K562 (cell line): ENCODE measurements around the gene C19orf12. TPM values are rescaled to one million over a fixed set of nuclear protein-coding genes. Genes with fewer than 3 reads are reported as not detected.
A peak's percentile ranks its signal among the peaks of the same experiment; 100 is the strongest.

Experiments
- C11orf30 ChIP-seq: fragments of 450-650 bp; IDR thresholded peaks from 2 replicates; pipeline ENCODE4 v1.6.1; 2016; ENCODE audit warnings: low read depth, mild to moderate bottlenecking
- CHD2 ChIP-seq: IDR thresholded peaks from 2 replicates; pipeline ENCODE4 v1.6.1; 2011; ENCODE audit warnings: low read depth, low read length
- GMEB1 ChIP-seq: fragments of 250-450 bp; sonication (Bioruptor Pico); IDR thresholded peaks from 2 replicates; pipeline ENCODE4 v1.4.0; 2020; ENCODE audit warnings: mild to moderate bottlenecking
- HDAC3 ChIP-seq: fragments of 450-650 bp; IDR thresholded peaks from 2 replicates; pipeline ENCODE4 v1.6.1; 2018; ENCODE audit warnings: borderline replicate concordance, mild to moderate bottlenecking, moderate library complexity; ENCODE audit not compliant: partially characterized antibody
- HNRNPH1 ChIP-seq: fragments of 200-400 bp; formaldehyde crosslinking; optimal IDR thresholded peaks from 2 replicates; pipeline ENCODE3; 2017; ENCODE audit warnings: low read depth, mild to moderate bottlenecking, low read length, moderate library complexity
- JUN ChIP-seq, 2 experiments: sonication (generic) in 1 of 2; formaldehyde crosslinking in 1 of 2; IDR thresholded peaks; 2 replicates each; pipeline versions ENCODE4 v1.6.1 to v1.8.0; 2012 to 2022; ENCODE audit warnings: borderline replicate concordance in 2 of 2, mild to moderate bottlenecking in 2 of 2, improper control_type of control experiment in 1 of 2, low read depth in 1 of 2, low read length in 1 of 2, missing genetic modification reagents in 1 of 2
- KAT2B ChIP-seq: IDR thresholded peaks from one replicate; pipeline ENCODE4 v1.6.1; 2012; ENCODE audit warnings: low read depth, mild to moderate bottlenecking, control low read depth, inconsistent platforms, low read length, moderate library complexity
- LARP7 ChIP-seq: fragments of 450-650 bp; IDR thresholded peaks from 2 replicates; pipeline ENCODE4 v1.6.1; 2016
- MYC ChIP-seq, 2 experiments: fragments of 250-450 bp in 1 of 2; sonication (Bioruptor Pico) in 1 of 2; IDR thresholded peaks; 2 replicates each; pipeline versions ENCODE4 v1.5.1 to v1.6.1; 2012 to 2021; ENCODE audit warnings: low read depth in 2 of 2, borderline replicate concordance in 1 of 2, improper control_type of control experiment in 1 of 2, low read length in 1 of 2, mild to moderate bottlenecking in 1 of 2, moderate library complexity in 1 of 2
- NR2C1 ChIP-seq, 2 experiments: fragments of 450-650 bp; IDR thresholded peaks; 2 replicates each; pipeline ENCODE4 v1.6.1; 2017; ENCODE audit warnings: mild to moderate bottlenecking in 2 of 2, antibody characterized with exemption in 1 of 2, inconsistent platforms in 1 of 2, missing compliant biosample characterization in 1 of 2, missing genetic modification characterization in 1 of 2
- POLR3G ChIP-seq: IDR thresholded peaks from 2 replicates; pipeline ENCODE4 v1.6.1; 2011; ENCODE audit not compliant: insufficient read length, insufficient replicate concordance; ENCODE audit errors: extremely low read depth
- POU5F1 ChIP-seq: fragments of 150-350 bp; IDR thresholded peaks from 2 replicates; pipeline ENCODE4 v1.6.1; 2014; ENCODE audit warnings: borderline replicate concordance, low read length, low read depth, mild to moderate bottlenecking; ENCODE audit not compliant: partially characterized antibody
- PTTG1 ChIP-seq: fragments of 450-650 bp; IDR thresholded peaks from 2 replicates; pipeline ENCODE4 v1.6.1; 2016; ENCODE audit warnings: low read depth, mild to moderate bottlenecking, missing genetic modification characterization, missing compliant biosample characterization
- SRSF3 ChIP-seq: fragments of 200-400 bp; formaldehyde crosslinking; IDR thresholded peaks from 2 replicates; pipeline ENCODE4 v1.6.1; 2016; ENCODE audit warnings: mild to moderate bottlenecking, low read length, moderate library complexity; ENCODE audit not compliant: insufficient read depth
- STAT5A ChIP-seq: IDR thresholded peaks from 2 replicates; pipeline ENCODE4 v1.6.1; 2012; ENCODE audit warnings: low read length, inconsistent platforms, borderline replicate concordance
- ZFP1 ChIP-seq: fragments of 450-650 bp; formaldehyde crosslinking; IDR thresholded peaks from 2 replicates; pipeline ENCODE4 v1.4.0; 2020; ENCODE audit warnings: mild to moderate bottlenecking, mixed read lengths
- ZNF3 ChIP-seq: fragments of 250-450 bp; sonication (Bioruptor Pico); IDR thresholded peaks from 2 replicates; pipeline ENCODE4 v1.5.0; 2021; ENCODE audit warnings: mild to moderate bottlenecking, moderate library complexity
- ZNF384 ChIP-seq: IDR thresholded peaks from 2 replicates; pipeline ENCODE4 v1.6.1; 2012; ENCODE audit warnings: low read depth, low read length, improper control_type of control experiment
- ZNF785 ChIP-seq: fragments of 250-450 bp; sonication (Bioruptor Pico); IDR thresholded peaks from 2 replicates; pipeline ENCODE4 v1.4.0; 2020; ENCODE audit warnings: mild to moderate bottlenecking
- polyA plus RNA-seq, 8 experiments: library from polyadenylated mRNA; depleted of rRNA in 4 of 8; stranded (reverse) in 5 of 8; unstranded in 3 of 8; fragments of >200 nt; fragmentation: Nextera tagmentation in 2 of 8; fragmentation: Illumina TruSeq in 1 of 8; extraction: Ambion mirVana in 2 of 8; extraction: Trizol in 1 of 8; gene quantifications; 2 replicates each; pipeline versions ENCODE4 v1.2.1 to v1.2.3, GENCODE V29; 2011 to 2014; ENCODE audit warnings: inconsistent platforms in 1 of 8, missing spikeins in 1 of 8
- total RNA-seq, 7 experiments: library from RNA; depleted of rRNA in 6 of 7; stranded (reverse); fragments of >200 nt in 6 of 7; fragmentation: Illumina TruSeq in 2 of 7; extraction: Trizol in 2 of 7; gene quantifications; 2 replicates each; pipeline versions ENCODE4 v1.2.1 to v1.2.3, GENCODE V29; 2011 to 2021; ENCODE audit warnings: low replicate concordance in 1 of 7
- TF ChIP-seq, protein P1 (sequence below): fragments of 450-650 bp; formaldehyde crosslinking; IDR thresholded peaks from 2 replicates; pipeline ENCODE4 v1.4.0; 2022; ENCODE audit warnings: missing genetic modification characterization
- TF ChIP-seq, protein P2 (sequence below): IDR thresholded peaks from 2 replicates; pipeline ENCODE4 v1.6.1; 2011; ENCODE audit warnings: borderline replicate concordance, low read depth, mild to moderate bottlenecking, moderate library complexity, low read length; ENCODE audit not compliant: insufficient read depth, poor library complexity, severe bottlenecking

C19orf12 gene
- total and polyA plus RNA-seq, 9 of the 15 experiments (the other 6 are each of a cell fraction or from before 2014, with no cell fraction given) = 1.9 to 14.5 (median 10.2) TPM

DNA sequence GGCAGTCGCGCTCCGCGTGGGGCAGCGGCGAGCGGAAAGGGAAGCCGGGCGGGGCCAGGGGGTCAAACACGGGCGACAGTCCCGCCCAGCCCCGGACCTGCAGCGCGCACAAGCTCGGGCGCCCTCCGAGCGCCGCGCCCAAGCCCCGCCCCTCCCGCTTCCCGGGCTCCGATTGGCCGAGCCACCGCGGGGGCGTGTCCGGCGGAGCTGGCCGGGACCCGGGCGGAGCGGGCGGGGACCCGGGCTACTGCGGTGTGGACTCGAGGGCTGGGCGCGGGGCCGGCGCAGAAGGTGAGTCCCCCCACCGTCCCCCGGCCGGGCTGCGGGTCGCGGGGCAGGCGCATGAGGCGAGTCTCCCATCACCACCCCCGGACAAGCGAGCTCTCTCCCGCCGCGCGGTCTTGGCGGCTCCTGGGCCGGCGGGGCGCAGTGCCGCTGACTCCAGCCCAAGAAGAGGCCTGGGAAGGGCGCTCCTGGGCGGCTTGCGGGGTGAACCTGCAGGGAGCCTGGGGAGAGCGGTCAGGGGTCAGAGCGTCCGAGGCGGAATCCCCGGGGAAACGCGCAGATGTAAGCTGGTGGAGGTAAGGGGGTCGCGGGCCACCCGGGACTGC is 49.7 kb downstream of the C19orf12 start, which contains the start of gene PLEKHF1 (continued):
- TF ChIP-seq KAT2B (no peak), ZFP1 (CRISPR knock-in tag) (no peak), SRSF3 (no peak), NR2C1 (IDR thresholded peaks at IDR 0.05) (no peak), NR2C1 (tag; IDR thresholded peaks at IDR 0.05) (no peak), GMEB1 (CRISPR knock-in tag) (no peak), POLR3G (no peak), HNRNPH1 (no peak), ZNF384 (no peak), STAT5A (no peak), POU5F1 (no peak), MYC (IDR thresholded peaks at IDR 0.05; ENCODE audit: low read depth, low read length) (peak; percentile 58; the same call in 1 of the 2 replicates), MYC (CRISPR knock-in tag; IDR thresholded peaks at IDR 0.05; ENCODE audit: borderline replicate concordance, low read depth) (no peak), PTTG1 (tag) (no peak), CHD2 (no peak), ZNF785 (CRISPR knock-in tag) (no peak), HDAC3 (no peak), C11orf30 (no peak), JUN (IDR thresholded peaks at IDR 0.05; ENCODE audit: borderline replicate concordance, low read depth, low read length) (peak; percentile 6; the same call in 1 of the 2 replicates), JUN (CRISPR knock-in tag; IDR thresholded peaks at IDR 0.05; ENCODE audit: borderline replicate concordance) (no peak), ZNF3 (CRISPR knock-in tag) (no peak), LARP7 (no peak)
- TF ChIP-seq, protein P1, sequence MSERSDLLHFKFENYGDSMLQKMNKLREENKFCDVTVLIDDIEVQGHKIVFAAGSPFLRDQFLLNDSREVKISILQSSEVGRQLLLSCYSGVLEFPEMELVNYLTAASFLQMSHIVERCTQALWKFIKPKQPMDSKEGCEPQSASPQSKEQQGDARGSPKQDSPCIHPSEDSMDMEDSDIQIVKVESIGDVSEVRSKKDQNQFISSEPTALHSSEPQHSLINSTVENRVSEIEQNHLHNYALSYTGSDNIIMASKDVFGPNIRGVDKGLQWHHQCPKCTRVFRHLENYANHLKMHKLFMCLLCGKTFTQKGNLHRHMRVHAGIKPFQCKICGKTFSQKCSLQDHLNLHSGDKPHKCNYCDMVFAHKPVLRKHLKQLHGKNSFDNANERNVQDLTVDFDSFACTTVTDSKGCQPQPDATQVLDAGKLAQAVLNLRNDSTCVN (CRISPR knock-in tag) = no peak
- TF ChIP-seq, protein P2, sequence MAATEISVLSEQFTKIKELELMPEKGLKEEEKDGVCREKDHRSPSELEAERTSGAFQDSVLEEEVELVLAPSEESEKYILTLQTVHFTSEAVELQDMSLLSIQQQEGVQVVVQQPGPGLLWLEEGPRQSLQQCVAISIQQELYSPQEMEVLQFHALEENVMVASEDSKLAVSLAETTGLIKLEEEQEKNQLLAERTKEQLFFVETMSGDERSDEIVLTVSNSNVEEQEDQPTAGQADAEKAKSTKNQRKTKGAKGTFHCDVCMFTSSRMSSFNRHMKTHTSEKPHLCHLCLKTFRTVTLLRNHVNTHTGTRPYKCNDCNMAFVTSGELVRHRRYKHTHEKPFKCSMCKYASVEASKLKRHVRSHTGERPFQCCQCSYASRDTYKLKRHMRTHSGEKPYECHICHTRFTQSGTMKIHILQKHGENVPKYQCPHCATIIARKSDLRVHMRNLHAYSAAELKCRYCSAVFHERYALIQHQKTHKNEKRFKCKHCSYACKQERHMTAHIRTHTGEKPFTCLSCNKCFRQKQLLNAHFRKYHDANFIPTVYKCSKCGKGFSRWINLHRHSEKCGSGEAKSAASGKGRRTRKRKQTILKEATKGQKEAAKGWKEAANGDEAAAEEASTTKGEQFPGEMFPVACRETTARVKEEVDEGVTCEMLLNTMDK = no peak
